NCI-H226 (cell line): ENCODE data around the gene STING1.
"Not testable (repeated sequence)": the region's sequence is repeated elsewhere in the genome, so short reads cannot be mapped to it uniquely, and the experiment has no call there.

Source experiments
- DNase-seq: peaks from one replicate; pipeline ENCODE4 v3.0.0-alpha.2; 2015

The STING1 gene

GRCh38 chr5:139462586-139463276 is 19.8 kb downstream of the STING1 start, which contains the start of gene ECSCR:
ECSCR (minus strand) TSS chr5:139462743; CDS start chr5:139462670, 73 bp downstream.
- no peak for DNase-seq

GRCh38 chr5:139461698-139462097 is 20.9 kb downstream of the STING1 start:
- DNase-seq = peak; percentile 57

- no peak for DNase-seq
Measured at GRCh38 chr5:139461176-139461575, 21.4 kb downstream of the STING1 start.

- no peak for DNase-seq
Measured at GRCh38 chr5:139460455-139460854, 22.1 kb downstream of the STING1 start.

GRCh38 chr5:139459451-139459934 is 23.1 kb downstream of the STING1 start:
- DNase-seq = no peak

GRCh38 chr5:139458580-139459407 is 23.8 kb downstream of the STING1 start:
- DNase-seq = peak; percentile 38

GRCh38 chr5:139457653-139458306 is 24.8 kb downstream of the STING1 start:
- DNase-seq = no peak

GRCh38 chr5:139457241-139457640 is 25.3 kb downstream of the STING1 start:
- DNase-seq = no peak

- no peak for DNase-seq
Measured at GRCh38 chr5:139456776-139457175, 25.8 kb downstream of the STING1 start.

- no peak for DNase-seq
Measured at GRCh38 chr5:139454568-139455290, 27.8 kb downstream of the STING1 start.

GRCh38 chr5:139453683-139454567 is 28.6 kb downstream of the STING1 start:
- DNase-seq = no peak

GRCh38 chr5:139451878-139452660 is 30.5 kb downstream of the STING1 start:
- DNase-seq = no peak

GRCh38 chr5:139451176-139451575 is 31.4 kb downstream of the STING1 start:
- DNase-seq = no peak

- DNase-seq = no peak
Measured at GRCh38 chr5:139446956-139447779, 35.4 kb downstream of the STING1 start.

GRCh38 chr5:139445325-139446170 is 37.0 kb downstream of the STING1 start:
- DNase-seq = peak; percentile 39

- DNase-seq = peak; percentile 23
Measured at GRCh38 chr5:139443831-139444453, 38.6 kb downstream of the STING1 start.

GRCh38 chr5:139440416-139440815 is 42.1 kb downstream of the STING1 start:
- not testable (repeated sequence) for DNase-seq
